NCI-H2107 (cell line): ENCODE measurements around the gene WIPI1.
"Not testable (repeated sequence)": the region's sequence is repeated elsewhere in the genome, so short reads cannot be mapped to it uniquely, and the experiment has no call there.

Source experiments
- DNase-seq: peaks from one replicate; lab custom pipeline; 2025; lab: John Stamatoyannopoulos, UW

Gene WIPI1

DNA sequence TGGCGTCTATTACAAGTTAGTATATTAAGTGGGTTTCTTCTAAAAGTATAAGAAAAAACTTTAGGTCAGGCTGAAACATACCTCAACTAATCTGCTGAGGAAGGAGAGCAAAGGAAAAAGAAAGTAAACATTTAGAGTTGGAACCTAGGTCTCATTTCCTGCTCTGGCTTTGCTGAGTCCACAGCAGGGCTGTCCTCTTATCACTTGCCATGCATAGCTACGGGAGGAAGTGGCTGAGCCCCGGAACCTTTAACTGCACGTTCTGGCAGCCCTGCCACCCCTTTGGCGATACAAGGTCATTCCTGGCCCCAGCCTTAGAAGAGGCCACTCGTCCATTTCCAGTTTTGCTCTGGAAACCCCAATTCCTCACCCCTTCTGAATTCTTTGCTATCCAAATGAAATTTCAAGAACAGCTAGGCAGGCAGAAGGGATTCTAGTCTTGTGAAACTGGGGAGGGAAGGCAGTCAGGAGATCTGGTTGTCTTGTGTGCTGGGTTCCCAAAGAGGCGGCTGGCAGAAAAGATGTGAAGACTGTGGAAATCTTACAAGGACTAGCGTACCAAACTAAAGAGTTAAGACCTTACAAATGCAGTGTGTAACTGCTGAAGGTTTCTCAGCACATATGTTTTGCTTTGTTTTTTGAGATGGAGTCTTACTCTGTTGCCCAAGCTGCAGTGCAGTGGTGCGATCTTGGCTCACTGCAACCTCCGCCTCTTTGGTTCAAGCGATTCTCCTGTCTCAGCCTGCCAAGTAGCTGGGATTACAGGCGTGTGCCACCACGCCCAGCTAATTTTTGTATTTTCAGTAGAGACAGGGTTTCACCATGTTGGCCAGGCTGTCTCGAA lies 19.1 kb downstream of the WIPI1 start:
- DNase-seq = no peak

DNA sequence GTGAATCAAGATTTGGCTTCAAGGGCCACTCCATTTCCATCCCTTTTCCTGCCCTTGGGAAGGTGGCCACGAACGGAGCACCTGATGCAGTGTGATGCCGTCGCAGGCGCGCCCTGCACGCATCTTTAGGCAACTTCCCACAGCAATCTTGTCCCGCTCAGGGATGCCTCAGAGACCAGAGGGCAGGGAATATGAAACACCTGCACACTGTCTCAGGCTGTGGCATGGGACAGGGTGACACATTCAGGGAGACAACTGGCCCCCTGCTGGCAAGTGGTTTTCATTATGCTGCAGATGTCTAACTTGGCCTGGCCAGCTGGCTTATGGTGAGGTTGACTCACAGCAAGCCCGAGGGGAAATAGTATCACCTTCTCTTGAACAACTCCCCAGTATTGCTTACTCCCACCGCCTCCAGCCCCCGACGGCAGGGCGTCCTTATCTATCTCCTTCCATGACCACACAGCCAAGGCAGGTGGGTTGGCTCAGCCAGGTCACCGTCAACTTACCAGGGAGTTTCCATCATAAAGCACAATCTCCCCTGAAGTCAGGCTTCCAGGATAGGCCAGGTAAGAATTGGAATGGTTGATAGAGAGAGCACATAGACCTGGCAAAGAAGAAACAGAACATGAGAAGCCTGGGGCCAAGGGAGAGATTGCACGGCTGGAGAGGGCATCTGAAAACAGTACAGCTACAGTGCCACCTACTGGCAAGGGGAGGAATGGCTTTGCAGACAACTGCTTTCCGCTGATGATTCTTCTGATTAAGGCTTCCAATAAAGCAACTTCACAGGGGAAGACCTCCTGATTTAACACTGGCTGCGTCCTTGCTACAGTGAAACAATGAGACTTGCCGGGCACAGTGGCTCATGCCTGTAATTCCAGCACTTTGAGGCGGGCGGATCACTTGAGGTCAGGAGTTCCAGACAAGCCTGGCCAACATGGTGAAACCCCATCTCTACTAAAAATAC lies 21.1 kb downstream of the WIPI1 start:
- DNase-seq = peak; percentile 36

DNA sequence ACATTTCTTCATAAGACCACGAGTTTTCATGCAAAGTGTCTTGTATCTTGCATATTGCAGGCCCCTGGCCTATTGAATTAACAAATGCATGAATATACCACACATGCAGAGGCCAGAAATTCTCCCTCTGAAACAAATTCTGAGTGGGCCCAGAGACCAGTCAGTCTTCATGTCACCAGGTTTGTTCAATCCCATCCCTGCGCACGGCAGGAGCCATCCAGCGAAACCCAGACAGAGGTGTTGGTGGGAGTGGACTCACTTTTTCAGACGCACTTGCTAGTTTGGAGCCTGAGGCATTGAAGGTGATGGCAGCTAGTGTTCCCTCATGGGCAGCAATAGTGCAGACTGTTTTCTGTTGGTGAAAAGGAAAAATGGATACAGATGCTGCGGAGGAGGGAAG lies 21.9 kb downstream of the WIPI1 start:
- DNase-seq = no peak

DNA sequence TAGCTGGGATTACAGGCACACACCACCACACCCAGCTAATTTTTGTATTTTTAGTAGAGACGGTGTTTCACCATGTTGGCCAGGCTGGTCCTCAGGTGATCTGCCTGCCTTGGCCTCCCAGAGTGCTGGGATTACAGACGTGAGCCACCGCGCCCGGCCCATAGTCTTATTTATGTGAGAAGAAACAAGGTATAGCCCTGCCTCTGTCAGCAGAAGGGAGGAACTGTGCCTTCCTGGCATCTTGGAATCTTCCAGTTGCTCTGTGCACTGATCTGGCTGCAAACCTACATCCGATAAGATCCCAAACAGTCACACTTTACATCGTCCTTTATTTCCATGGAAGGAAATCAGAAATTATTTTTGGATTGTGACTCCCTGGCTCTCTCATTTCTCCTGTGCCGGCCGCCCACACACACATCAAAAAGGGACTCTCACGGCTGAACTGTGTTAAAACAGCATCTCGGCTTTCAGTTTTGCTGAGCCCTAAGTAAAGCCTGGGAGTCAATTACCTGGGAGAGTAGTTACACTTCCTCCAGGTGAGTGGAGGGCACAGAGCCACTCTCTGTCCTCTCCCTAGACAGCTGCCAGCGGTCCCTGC lies 23.3 kb downstream of the WIPI1 start:
- DNase-seq = no peak

DNA sequence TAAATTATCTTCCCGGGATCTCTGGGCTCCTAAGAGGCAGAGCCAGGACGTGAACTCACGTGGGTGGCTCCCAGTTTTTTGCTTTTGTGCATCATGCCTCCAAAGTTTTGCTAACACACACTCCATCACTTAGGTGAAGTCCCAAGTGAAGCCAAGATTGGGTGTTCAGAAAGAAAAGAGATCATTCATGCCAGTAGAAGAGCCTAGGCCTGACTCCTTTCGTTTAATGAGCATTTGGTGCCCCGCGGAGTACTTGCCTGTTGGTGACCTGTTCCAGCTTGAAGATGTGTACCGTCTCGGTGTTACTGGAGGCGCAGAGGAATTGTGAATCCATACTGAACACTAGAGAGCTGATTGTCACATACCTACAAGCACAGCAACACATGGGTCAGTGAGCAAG lies 24.1 kb downstream of the WIPI1 start:
- no peak for DNase-seq

DNA sequence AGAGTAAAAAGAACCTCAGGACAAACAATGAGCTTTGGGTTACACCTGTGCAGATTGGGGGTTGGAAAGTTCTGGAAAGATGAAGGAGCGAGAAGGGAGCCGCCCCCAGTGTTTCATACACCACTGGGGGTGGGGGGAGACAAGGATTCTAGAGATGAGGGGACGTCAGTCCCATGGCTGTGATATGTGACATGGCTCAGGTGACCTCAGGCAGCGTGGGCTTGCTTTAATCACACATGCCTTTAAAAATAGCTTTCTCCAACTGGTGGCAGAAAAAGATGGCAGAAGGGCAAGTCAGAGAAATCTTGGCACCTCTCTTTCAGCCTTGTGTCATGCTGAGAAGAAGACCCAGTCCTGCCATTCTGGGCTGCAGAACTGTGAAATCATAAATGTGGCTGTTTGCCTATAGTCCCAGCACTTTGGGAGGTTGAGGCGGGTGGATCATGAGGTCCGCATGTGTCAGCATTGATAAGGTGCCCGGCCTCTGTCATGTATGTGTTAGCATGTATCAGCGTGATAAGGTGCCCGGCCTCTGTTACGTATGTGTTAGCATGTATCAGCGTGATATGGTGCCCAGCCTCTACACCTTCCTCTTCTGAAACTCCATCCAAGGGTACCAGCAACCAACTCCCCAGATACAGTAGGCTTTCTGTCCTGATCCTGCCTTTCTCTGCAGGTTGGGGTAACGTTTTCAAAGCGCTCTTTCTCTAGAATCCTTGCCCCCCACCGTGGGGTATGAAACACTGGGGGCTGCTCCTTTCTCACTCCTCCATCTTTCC lies 25.0 kb downstream of the WIPI1 start:
- no peak for DNase-seq

DNA sequence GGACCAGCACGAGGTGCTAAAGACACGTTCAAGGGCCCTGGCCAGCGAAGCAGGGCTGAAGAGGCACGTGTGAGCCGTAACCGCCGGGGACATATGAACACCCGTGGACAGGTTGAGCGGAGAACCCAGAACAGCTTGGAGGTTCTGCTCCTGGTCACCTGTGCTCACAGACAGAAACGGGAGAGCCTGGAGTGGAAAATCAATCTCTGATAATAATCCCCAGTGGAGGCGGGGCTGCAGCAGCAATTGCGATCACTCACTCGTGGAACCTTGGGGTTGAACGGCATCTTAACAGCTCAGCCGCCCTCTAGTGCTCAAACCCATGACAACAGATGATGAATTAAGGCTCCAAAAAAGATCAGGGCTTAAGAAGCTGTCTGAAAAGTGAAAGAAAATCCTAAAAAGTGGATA lies 25.6 kb downstream of the WIPI1 start:
- DNase-seq = no peak

DNA sequence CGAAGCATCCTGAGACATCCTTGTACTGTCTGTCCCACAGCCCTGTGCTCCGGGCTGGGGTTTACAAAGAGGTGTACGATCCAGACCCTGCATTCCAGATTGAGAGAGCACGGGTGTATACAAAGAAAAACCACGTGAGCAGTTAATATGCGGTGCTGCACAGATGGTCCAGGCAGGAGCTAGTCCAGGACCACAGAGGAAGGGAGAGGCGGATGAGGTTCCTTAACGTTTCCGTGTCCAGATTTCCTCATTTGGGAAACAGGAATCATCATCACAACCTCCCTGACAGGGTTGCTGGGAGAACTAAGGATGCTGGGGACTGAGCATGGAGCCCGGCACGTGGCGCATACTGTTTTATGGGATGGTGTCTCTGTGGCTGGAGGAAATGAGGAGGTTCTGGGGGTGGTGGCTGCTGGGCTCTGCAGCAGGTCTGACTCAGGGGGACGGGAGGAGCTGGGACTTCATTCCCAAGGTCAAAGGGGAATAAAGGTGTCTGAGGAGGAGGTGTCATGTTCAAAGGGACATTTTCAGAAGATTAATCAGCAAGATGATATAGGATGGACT lies 26.2 kb downstream of the WIPI1 start:
- DNase-seq = no peak

DNA sequence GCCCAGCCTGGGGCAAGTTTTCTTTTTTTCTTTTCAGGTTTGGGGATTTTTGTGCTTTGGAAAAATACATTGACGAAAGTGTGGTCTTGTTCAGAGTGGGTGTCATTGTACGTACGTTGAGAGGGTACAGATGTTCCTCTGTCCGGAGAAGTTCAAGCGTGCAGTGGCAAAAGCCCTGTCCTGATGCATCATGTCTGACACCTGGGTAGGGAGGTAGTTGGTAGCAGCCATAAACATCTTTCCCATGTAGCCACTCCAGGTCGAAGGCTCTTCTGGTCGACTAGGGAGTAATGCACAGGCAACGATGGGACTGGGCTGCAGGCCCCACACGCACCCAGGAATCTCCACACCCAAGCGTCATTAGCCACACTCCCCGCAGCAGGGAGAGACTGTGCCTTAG lies 27.4 kb downstream of the WIPI1 start:
- no peak for DNase-seq

DNA sequence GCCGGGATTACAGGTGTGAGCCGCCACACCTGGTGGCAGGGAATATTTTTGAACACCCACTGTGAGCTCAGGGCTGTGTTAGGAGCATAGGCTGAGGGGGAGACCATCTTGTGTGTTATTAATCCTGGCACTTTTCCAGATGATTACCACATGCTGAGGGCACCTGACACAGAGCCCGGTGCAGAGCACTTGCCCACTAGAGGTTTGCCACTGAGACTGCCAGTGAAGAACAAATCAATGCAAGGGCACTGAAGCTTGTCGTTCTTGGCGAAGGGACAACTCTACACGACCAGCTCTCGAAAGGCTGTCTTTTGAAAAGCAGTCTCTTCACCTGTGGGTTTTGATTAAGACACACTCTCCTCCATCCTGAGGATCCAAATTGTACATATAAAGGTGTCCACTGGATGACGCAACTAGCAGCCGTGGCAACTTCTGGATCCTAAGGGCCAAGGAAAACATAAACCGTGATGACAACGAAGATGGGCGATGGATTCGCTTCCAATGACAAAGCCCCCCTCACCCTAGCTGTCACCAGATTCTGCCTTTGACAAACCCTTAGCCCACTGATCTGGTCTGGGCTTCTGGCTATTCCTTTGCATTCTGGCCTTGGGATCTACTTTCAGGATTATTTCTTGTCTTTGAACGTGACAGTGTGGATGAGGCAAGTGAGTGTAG lies 28.7 kb downstream of the WIPI1 start:
- DNase-seq = peak; percentile 49

DNA sequence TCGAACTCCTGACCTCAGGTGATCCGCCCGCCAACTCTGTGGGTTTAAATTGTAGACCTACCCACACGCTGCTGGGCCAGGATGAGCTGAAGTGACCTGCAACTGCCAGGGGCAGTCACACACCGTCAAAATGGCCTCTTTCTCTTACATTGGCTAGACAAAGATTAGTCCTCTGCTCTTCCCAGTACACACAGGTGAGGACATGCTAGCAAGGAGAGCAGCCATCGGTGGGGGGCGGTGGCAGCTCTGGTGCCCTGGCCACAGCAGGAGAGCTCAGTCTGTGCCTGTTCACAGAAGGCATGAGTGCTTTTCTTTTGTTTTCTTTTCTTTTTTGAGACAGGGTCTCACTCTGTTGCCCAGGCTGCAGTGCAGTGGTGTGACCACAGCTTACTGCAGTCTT lies 29.7 kb downstream of the WIPI1 start:
- DNase-seq = no peak

DNA sequence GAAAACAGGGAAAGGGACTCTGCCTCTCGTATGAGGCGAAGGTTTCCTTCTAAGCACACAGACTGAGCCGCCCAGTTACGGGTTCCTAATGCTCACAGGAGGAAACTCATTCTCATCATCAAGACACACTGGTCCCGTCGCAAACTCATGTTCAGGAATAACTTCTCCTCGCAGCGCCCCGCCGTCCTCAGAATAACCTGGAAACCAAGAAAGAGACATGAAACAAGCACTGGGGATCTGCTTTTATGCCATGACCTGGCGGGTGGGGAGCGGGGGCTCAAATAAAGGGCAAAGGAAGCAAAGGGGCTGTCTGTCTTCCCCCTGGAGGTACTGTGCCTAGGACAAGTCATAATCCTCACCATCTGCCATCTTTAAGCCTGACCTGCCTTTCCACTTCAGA lies 31.3 kb downstream of the WIPI1 start:
- DNase-seq = no peak

DNA sequence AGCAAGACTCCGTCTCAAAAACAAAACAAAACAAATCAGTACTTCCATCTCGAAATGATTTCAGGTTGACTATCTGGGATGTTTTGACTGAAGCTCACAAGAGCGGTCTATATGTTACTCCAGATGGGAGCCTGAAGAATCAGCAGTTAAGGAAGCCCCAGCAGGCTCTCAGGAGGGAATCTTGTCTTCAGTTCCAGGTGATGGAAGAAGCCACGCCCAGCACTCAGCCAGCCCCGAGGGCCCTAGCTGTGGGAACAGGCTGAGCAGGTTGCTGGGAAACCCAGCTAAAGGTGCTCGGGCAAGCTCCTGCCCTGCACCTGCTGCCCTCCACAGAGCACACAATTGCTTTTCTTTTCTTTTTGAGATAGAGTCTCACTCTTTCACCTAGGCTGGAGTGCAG lies 32.4 kb downstream of the WIPI1 start:
- peak; percentile 19 for DNase-seq

DNA sequence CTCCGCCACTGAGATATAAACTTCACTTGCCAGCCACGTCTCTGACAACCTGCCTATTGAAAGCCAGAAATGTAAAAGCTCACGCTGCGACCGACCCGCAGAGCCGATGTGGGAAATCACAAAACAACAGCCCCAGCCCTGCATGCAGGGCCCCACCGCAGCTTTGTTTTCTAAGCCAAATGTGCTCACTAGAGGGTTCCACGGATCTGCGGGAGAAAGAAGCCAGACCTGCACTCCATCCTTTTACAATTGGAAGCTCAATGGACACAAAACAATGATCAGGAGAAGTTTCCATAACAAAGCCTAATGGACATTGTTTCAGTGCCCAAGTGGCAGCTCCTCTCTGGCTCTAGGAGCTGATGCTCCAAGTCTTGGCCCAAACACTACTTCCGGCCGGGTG lies 33.1 kb downstream of the WIPI1 start:
- no peak for DNase-seq

DNA sequence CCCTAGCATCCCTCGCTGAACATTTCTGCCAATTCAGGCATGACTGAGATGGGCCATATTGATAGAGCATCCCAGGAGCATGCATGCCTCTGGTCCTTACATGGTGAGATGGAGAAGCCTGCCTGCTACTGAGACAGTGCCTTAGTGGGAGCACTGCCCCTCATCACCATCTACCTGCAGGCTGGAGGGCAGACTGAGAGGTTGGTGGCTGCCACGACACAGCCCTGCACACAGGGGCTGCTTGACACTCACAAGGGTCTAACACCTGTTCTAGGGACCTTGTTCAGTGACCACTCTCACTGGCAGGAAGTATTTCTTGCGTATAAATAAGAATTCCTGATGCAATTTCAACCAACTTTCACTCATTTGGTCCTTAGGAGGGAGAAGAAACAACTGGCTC lies 34.0 kb downstream of the WIPI1 start:
- no peak for DNase-seq

DNA sequence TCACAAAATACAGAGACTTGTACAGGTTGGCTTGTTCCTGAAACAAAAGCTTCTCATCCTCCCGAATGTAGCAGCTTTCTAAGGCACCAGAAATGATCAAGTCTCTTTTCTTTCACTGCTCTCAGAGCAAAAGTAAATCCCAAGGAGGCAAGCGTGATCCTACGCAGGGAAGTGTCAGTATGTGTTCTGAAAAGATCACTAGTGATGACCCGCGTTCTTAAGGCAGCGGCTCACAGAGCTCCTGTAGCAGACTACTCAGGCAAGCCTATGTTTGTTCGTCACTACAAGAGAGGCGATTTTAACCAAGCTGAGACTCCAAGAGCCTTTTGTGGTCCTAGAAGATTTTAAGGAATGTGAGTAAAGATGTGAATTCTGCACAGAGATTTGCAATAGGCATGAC lies 34.5 kb downstream of the WIPI1 start:
- DNase-seq = no peak

DNA sequence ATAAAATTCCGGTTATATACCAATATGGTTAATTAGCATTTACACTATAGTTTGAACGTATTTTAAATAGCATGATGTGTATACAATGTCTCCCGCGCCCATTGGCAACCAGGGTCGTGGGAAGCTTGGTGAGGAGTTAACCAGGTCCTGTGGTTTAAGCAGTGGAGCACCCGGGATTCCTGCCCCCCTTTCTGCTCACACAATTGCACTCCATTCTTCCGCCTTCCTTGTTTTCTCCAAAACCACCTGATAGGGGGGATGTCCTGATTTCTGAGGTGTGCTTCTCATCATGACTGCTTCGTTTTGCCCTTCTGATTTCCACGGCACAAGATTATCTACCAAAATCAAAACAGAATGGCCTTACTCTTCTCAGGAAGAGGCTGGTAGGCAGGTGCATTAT lies 35.8 kb downstream of the WIPI1 start:
- DNase-seq = no peak

DNA sequence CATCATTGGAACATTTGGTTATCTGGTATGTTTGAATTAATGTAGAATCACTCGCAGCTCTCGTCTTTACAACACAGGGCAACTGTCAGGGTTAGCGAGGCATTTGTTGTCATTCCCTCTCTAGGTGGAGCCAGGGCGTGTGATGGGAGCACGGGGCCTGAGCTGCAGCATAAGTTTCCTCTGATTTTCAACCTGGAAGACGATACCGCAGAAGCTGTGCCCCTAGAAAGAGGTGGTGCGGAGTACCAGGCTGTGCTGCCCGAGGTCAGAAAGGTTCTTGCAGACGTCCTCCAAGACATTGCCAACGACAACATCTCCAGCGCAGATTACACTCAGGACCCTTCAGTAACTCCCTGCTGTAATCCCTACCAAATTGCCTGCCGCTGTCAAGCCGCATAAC lies 37.2 kb downstream of the WIPI1 start:
- no peak for DNase-seq

DNA sequence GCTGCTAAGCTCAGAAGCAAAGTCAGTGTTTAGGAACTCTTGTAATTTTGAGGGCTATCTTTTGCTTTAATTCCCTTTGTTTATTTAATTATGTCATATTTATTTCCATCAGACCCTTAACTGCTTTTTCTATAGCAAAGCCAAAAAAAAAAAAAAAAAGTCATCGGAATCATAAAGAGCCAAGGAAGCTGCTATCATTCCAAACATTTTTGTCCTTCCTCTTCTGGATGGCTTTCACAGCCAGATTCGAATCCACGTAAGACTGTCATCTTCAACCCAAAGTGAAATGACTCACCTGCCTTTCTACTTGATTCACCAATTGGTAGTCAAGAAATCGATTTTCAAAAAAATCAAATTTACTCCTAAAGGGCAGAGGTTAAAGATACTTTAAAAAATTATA lies 38.4 kb downstream of the WIPI1 start:
- DNase-seq = no peak

DNA sequence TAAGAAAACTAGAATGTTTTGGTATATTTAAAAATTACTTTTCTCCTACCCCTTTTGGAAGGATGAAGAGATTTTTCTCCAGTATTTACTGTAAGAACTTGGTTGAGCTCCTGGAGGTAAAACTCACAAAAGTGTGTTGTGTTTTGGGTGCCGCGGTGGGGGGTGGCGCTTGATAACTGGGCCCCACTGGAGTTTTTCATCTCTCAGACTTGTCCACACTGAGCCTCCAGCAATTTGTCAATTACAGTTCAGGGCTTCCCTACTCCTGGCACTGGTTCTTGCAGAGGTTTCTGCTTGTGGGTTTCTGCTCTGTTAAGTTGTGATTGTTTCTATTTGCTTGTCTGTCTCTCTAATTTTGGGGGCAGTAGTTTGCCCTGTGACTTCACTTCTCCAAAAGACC lies 40.0 kb downstream of the WIPI1 start:
- no peak for DNase-seq

DNA sequence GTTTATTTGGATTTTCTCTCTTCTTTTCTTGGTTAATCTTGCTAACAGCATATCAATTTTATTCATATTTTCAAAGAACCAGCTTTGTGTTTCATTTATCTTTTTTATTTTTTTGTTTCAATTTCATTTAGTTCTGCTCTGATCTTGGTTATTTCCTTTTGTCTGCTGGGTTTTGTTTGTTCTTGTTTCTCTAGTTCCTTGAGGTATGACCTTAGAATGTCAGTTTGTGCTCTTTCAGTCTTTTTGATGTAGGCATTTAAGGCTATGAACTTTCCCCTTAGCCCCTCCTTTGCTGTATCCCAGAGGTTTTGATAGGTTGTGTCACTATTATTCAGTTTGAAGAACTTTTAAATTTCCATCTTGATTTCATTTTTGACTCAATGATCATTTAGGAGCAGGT lies 42.4 kb downstream of the WIPI1 start:
- not testable (repeated sequence) for DNase-seq
